HG03196 (cell line): ENCODE measurements around the gene FARP2.
"Not testable (repeated sequence)": the region's sequence is repeated elsewhere in the genome, so short reads cannot be mapped to it uniquely, and the experiment has no call there.

Experiments
- ATAC-seq: cut with Tn5 transposase; IDR thresholded peaks from one replicate; pipeline ENCODE4 v1.9.1; 2021; ENCODE audit not compliant: unreplicated experiment

FARP2 gene

DNA sequence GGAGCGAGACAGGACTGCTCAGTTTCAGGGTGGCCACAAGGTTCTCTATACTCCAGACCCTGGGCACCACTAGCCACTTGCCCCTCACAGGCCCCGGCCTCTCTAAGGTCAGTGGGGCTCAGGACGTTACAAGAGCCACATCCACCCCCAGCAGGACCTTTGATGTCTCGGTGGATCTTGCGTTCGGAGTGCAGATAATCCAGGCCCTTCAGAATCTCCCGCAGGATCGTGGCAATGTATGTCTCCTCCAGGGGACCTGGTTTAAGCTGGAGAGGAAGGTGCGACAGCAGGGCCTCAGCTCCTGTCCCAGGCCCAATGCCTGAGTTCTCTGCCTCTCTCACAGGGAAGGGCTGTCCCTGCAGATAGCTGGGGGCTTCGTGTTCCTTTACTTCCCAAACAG lies 143.9 kb downstream of the FARP2 start:
- ATAC-seq: no peak

DNA sequence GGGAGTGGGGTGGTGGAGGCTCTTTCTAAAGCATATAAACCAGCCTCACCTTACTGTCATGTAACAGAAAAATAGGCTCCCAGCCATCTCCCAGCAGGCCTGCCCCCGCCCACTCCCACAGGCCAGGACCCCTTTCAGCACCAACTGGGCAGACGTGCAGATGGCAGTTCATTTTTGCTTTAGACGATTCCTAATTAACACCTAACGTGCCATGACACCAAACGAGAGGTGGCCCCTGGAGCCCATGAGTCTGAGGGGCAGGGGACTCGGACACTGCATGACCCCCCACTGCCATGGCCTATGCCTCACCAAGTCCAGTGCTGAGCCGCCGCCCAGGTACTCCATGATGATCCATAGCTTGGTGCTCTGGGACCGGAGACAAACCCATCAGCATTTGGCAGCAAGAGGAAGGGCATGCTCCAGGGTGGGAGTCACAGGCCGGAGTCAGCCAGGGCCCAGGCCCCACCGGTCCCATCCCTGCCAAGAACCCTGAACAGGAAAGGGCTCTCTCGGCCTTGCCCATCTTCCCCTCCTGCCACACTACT lies 144.4 kb downstream of the FARP2 start:
- ATAC-seq: no peak

DNA sequence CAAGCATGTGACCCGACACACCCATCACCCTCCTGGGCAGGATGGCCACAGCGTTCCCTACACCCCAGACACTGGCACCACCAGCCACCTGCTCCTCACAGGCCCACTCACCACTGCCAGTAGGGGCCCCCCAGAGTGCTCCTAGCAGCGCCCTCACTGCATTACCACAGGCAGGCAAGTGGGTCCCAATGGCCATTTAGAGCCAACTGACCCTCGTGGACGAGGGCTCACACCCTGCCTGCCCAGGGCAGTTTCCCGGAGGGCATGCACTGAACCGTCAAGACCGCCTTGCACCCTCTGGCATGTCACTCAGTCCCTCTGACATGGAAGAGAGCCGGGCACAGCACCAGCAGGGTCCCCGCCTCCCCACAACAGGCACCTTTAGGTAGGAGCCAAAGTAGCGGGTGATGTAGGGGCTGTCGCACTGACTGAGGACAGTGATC lies 145.0 kb downstream of the FARP2 start:
- ATAC-seq: no peak

DNA sequence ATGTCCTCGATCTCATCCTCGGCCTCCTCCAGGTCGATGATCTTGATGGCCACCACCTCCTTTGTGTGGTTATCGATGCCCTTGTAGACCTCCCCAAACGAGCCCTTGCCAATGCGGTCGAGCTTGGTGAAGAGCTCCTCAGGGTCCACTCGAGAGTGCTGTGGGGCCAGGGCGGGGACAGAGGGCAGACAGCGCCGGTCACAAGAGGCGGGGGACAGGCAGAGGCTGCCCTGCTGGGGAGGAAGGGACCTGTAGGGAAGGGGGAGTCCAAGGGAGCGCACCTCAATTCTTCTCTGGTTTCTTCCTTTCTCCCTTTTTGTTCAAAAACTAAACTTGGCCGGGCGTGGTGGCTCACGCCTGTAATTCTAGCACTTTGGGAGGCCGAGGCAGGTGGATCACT lies 145.5 kb downstream of the FARP2 start:
- ATAC-seq: no peak

DNA sequence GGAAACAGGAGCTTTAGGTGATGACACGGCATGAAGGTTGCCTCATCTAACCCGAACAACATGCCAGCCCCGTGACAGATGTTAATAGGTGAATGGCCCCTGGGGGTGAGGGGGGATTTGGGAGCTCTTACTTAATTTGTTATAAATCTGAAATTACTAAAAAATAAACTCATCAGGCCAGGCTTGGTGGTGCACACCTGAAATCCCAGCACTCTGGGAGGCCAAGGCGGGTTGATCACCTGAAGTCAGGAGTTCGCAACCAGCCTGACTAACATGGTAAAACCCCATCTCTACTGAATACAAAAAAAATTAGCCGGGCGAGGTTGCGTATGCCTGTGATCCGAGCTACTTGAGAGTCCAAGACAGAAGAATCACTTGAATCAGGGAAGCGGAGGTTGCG lies 146.2 kb downstream of the FARP2 start:
- no peak for ATAC-seq

DNA sequence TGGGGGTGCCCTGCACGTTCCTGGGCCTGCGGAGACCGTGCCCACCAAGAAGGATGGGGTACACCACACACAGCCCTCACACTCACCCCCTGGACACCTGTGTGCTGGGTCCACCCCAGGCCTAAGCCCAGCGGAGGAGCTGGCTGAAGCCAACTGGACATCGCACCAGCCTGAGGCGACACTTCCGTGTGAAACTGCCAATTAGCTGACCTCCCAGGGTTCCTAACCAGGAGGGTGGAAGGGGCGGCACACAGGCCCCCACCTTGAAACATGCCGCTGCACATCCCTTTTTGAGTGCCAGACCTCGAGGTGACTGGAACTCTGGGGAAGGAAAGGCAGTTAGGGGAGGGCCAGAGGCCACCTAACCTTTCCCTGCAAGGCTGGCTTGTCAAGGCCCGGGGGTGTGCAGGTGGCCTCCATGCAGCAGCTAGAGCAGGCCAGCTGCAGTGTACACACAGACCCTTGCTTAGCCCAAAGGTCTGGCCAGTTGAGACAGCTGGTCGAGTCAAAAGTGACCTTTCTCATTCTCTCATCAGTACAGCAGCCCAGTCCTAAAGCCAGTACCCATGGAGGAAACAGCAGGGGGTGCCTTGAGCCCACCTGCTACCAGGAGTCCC lies 147.8 kb downstream of the FARP2 start:
- no peak for ATAC-seq

DNA sequence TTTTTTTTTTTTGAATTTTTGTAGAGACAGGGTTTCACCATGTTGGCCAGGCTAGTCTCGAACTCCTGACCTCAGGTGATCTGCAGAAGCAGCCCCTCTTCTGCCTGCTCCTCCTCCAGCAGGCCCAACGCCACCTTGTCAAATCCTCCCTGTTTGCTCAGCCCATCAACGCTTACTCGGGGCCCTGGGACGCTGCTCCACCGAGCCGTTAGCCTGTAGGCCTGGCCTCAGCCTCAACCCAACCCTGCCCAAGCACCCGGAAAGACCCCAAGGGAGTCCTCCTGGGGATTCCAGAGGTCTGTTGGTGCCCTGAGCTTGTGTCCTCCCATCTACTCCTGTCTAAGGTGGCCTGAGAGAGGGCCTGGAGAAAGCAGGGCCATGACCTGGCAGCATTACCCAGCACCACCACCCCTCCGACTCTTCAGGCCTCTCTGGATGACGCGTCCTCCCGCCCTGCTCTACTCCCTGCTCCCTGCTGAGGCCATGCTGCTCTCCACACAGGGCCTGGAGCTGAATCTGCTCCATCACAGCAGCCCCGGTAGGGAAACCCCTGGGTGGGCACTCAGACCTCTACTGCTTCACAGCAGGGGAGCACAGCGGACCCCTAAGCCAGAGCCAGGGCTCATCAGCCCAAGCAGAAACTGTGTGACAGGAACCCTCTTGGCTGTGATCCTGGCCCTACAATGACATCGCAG lies 149.1 kb downstream of the FARP2 start:
- no peak for ATAC-seq

DNA sequence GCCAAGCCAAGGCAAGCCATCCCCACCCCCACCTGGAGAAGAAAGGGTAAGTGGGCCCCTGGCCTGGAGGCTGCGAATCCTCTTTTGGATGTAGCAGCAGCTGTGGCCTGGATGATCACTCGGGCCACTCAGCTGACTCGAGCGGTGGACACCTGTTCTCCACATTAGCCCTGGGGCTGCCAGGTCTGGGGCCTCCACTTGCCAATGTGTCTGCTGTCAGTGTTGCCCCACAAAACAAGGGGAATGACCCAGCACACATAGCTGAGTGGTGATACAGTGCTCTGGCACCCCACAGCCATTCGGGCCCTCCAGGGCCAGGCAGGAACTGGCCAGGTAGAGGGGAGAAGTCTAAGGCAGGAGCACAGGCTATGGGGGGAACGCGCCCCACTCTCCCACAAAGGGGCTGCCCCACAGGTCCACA lies 149.7 kb downstream of the FARP2 start:
- no peak for ATAC-seq

DNA sequence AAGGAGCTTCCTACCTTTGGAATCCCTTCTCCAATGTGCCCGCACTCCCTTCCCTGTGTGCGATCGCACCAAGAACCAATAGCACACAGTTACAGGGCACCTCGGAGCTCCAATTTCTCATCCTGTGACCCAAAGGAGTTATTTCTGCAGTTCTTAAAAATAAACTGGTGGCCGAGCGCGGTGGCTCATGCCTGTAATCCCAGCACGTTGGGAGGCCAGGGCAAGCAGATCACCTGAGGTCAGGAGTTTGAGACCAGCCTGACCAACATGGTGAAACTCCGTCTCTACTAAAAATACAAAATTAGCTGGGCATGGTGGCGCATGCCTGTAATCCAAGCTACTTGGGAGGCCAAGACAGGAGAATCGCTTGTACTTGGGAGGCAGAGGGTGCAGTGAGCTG lies 150.2 kb downstream of the FARP2 start:
- not testable (repeated sequence) for ATAC-seq

DNA sequence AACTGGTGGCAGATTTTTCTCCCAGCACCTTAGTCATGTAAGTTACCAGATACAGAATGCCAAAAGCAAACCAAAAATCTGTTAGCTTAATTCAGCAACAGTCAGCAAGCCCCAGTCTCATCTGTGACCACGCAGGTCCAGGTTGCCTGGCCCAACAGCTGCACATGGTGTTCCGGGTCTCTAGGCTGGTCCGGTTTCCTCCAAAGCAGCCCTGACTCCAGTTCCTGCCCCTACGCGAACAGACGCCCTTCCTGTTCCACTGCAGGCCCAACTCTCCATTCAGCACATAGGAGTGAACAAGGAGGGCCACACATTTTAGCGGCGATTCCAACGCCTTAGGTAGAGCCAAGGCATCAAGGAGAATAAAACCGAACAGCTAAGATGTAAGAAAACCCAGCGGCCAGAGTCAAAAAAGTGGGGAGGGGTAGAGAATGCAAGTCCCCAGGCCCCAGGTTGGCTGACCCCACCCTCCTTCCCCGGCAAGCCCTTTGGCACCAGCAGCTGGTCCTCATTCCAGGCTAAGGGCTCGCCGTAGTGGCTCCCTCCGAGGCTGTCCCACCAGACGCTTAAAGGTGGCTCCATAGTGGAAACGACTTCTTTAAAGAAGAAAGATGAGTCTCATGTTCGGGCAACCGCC lies 150.8 kb downstream of the FARP2 start:
- no peak for ATAC-seq

DNA sequence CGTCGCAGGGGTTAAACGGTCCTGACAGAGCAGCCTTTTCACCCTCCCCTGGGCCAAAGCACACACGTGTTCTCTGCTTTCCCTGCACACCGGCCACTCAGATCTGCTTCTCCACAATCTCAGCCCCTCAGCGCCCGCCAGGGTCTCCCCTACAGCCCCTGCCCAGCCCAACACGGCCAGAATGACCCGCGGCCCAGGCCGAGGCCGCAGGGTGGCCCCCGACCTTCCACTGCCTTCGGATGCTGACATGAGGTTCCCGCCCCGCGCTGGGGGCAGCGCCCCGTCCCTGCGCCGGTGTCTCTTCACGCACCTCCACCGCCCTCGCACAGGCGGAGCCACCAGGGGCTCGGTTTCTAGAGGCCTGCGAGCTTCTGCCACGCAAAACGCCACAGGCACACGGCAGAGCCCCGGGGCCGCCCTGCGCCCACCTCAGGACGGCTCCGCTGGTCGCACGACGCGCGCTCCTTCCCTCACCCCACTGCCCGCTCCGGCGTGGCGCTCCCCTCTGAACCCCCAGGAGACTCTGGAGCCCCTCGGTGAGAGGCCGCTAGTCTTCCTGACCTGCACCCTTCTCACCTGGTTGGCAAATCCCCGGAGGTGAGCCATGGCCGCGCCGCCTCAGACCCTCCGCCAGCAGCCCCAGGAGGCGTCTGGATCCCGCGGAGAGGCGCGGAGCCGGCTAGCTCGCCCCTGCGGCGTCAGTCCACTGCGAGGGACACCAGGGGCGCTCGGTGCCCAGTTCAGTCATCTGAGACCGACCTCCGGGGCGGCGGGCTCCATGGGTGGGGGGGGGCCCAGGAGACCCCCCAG lies 151.6 kb downstream of the FARP2 start:
- ATAC-seq: peak; percentile 19

DNA sequence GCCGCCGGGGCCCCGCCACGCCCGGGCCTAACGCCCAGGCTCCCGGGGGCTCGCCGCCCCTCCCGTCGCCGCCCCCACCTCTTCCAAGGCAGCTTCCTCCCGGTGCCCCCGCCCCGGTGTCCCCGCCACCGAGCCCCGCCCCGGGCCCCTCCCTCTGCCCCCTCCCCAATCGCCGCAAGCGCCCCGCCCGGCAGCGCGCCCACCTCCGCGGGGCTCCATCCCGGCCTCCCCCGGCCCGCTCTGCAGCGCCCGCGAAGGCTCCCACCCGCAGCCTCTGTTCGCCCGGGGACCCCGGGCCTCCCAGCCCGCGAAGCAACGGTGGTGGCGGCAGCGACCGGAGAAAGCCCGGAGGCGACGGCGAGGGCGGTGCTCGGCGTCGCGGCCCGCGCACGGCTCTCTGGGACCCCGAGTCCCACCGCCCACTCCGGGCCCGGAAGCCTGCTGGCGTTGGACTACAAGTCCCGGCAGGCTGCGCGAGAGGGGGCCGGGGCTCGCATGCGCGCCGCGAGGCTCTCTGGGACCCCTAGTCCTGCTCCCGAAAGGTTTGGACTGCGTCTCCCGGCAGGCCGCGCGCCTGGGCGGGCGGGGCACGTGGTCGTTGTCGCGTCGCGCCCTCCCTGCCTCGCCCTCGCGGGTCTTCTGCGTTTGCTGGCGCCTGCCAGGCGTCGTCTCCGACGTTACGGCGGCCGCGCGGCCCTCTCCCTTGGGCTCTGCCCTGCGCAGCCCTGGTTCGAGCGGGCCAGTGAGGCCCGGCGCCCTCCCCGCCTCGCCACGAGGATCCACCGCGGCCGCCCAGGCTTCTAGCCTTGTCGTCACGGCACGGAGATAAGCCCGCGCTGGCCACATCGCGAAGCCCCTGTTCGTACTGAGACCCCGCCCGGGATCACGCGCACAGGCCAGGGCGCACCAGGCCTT lies 152.4 kb downstream of the FARP2 start, which contains the start of gene STK25:
STK25 (minus strand) TSS at position 345 of the 915 bp plus-strand sequence. CDS start 549 bp downstream, outside the sequence.
- peak; percentile 89 for ATAC-seq

DNA sequence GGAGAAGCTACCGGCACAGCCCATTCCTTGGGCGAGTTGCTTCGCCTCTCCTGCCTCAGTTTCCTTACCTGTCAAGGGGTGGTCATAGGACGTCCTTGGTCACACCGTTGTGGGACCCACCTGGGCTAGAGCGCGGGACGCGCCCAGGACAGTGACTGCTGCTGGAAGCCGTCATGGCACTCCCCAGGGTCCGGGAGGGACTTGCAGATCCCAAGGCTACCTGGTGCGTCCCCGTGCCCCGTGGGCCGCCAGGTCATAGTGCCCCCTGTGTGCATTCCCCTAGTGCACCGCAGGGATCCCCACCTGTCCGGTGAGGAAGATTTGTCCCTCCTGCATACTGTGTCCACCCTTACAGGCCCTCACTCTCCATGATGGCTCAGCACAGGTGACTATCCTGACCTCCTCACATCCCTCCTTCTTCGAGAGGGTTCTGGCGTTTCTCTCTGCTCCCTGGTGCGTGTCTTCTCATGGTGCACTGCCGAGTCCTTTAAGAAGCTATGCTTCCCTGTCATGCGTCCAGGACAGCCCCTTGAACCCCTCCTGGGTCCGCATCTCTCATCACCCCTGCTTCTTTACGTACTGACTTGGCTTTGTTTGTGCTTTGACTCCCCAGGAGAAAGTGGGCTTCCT lies 153.2 kb downstream of the FARP2 start:
- ATAC-seq: no peak

DNA sequence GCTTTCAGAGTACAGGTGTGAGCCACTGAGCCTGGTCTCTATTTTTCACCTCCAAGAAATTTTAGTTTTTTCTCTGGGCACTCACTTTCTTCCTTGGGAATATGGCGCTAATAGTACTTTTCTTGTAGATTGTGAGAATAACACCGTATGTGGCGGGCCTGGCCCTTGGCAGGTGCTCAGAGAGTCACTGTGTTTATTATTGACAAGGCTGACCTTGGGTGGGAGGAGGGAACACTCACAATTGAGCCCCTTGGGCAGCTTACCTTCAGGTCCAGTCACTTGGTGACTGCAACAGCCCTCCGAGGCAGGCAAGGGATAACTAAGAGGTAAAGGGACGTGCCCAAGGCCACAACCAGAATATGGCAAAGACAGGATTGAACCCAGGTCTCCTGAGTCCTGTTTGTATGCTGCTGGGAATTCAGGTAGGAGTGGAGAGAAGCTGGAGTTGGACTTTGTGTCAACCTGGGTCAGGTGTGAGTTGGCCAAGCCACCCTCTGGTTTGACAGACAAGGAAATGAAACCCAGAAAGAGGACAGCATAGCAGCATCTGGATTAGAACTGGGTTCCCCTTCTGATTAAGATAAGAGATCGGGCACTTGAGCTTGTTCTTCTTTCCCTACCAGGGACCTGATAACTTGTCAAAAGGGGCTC lies 155.1 kb downstream of the FARP2 start:
- no peak for ATAC-seq

DNA sequence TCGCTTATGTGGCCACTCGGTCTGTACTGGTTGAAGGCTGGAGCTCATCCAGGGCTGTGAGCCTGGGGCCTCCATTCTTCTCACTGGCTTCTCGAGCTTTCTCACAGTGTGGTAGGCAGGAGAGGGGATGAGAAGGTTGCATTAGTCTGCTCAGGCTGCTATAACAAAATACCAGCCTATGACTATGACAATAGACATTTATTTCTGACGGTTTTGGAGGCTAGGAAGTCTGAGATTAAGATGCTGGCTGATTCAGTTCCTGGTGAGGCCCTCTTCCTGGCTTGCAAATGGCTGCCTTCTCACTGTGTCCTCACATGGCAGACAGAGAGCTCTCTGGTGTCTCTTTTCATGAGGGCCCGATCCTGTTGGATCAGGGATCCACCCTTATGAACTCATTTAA lies 158.5 kb downstream of the FARP2 start:
- no peak for ATAC-seq

DNA sequence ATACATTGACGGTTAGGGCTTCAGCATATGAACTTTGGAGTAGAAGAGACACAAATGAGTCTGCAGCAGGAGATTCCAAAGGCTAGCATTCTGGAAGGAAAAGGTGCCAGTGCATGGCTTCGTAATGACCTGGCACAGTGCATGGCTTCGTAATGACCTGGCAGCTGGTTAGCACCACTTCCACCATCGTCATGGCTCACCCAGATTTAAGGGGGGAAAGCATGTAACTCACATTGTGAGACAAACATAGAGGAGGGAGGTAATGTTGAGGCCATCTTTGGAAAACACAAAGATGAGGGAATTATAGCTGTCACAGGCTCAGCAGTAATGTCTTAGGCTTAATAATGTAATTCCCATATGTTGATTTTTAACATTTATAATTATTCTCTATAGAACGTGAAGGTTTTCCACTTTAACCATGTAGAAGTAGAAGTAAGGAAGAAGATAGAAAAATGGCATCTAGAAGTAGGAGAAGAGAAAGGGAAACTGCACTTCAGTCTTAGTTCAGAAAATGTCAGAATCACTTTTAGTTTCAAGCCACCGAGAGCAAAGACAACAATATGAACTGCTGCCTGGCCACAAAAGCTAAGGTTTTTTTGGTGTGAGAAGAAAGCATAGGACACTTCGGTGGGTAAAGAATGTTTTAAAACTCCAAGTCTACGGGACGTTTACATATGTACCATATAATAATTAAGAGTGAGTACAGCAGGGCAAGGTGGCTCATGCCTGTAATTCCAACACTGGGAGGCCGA lies 159.1 kb downstream of the FARP2 start:
- no peak for ATAC-seq

DNA sequence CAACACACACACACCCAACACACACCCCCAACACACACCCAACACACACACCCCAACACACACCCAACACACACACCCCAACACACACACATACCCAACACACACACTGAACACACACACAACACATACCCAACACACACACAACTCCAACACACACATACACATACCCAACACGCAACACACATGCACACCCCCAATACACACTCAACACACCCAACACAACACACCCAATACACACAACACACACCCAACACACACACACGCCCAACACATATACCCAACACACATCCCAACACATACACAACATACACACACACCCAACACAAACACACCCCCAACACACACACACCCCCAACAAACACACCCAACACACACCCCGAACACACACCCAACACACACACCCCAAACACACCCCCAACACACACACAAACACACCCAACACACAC lies 160.5 kb downstream of the FARP2 start:
- ATAC-seq: no peak

DNA sequence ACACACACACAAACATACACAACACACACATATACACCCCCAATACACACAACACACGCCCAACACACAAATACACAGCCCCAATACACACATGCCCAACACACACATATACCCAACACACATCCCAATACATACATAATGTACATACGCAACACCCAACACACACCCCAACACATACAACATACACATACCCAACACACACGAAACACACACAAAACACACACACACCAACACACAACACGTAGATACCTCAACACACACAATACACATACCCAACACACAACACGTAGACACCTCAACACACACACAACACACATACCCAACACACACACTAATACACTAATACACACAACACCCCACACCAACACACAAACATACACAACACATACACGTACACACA lies 161.2 kb downstream of the FARP2 start:
- no peak for ATAC-seq
